Stimulated activated CD4-positive, alpha-beta T cell treated with anti-CD3 and anti-CD28 coated beads, Interleukin-15, amount 100 ng/mL, for 1 hour (primary cell): ENCODE measurements around the gene DDOST.

ENCODE experiments used
- DNase-seq, 2 donors: peaks; one replicate each; pipeline ENCODE4 v3.0.0-alpha.2; 2020; ENCODE audit warnings: low read depth in 1 of 2, low spot score in 1 of 2

Gene DDOST

DNA sequence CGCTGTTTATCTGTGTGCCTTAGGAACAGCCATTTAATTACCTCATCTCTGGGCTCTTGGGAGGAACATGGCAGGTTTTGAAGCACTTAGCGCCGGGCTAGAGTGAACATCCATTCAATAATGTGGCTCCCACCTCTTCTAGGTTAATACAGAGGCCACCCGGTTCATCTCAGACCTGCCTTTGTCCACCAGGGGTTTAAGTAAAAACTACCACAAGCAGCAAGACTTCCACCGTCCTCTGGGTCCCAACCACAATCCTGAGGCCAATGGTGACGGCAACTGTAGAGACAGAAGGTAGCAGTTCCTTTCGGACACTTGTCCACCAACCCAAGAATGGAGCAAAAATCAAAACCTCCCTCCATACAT lies 924 bp upstream of the DDOST start:
- no peak for DNase-seq

DNA sequence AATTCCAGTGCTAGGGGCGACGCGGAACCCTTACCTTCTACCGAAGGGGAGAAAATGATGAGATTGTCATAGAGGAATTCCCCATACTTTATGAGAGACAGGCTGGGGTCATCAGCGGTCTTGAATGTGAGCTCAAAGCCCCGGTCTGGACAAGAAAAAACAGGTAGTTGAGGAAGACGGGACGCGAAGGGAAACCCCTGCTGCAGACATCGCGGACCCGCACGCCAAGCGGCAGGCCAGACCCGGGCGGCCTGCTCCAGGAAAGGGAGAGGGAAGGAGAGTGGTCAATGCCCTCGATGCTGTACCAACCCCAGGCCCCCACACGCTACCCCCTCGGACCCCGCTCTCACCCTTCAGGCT lies 342 bp downstream of the DDOST start:
- DNase-seq: no peak

DNA sequence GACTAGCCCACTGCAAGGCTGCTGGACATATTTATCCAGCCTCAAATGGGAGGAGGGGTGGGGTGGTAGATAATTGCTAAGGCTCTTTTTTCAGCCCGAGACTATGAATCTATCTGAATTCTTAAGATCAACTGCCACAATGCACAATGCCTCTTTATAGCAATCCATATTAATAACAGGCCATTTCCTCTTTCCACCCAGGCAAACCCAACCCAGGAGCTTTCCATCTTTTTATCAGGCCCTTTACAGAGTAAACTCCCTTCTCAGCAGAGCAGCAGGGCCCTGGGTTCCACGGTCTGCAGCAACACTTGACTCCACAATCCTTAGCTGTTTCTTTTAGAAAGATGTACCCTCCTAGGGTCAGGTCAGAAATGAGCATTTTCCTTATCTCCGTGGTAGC lies 806 bp downstream of the DDOST start:
- no peak for DNase-seq

DNA sequence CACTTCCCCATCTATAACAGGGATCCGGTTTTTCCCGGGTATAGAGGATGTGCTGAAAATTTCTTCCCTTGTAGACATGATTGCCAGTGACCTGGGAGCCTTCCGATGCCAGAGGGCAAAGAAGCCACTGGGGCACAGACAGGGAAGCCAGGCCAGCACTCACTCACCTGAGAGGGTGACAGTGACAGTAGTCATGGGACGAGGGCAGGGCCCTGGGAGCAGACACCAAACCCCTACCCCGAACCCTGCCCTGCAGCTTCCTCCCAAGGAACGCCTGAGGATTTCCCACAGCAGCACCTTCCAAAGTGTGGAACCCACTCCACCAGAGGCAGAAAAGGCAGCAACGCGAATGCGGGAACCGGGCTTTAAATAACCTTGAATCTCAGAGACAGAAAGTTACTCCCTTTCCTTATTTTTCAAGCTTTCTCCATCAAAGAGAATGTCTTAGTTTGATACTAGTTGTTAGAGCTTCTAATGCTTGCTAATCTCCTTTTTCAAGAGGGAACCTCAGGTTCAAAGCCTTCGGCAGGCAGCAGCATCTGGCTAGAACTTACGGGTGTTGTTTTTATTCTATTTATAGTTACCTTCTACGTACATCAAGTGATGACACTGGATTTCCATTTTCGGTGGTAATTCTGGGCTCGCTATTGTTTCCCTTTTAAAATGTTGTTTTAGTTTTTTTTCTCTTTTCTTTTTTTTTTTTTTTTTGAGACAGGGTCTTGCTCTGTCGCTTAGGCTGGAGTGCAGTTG lies 2.8 kb downstream of the DDOST start:
- DNase-seq: no peak

DNA sequence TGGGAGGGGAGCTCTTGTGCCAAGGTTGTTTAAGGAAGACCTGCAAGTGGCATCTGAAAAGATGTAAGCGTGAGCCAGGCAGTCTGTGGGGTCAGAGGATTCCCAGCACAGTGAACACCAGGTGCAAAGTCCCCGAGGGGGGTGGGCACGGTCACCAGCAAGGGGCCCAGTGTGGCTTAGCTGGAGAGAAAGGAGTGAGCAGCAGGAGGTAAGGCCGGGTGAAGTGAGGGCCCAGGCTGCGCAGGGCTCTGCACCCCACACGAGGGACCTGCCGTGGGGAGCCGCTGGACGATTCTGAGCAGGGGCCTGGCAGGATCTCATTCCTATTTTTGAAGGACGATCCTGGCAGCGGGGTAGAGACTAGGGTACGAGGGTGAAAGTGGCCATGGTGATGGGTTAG lies 4.1 kb downstream of the DDOST start:
- no peak for DNase-seq

DNA sequence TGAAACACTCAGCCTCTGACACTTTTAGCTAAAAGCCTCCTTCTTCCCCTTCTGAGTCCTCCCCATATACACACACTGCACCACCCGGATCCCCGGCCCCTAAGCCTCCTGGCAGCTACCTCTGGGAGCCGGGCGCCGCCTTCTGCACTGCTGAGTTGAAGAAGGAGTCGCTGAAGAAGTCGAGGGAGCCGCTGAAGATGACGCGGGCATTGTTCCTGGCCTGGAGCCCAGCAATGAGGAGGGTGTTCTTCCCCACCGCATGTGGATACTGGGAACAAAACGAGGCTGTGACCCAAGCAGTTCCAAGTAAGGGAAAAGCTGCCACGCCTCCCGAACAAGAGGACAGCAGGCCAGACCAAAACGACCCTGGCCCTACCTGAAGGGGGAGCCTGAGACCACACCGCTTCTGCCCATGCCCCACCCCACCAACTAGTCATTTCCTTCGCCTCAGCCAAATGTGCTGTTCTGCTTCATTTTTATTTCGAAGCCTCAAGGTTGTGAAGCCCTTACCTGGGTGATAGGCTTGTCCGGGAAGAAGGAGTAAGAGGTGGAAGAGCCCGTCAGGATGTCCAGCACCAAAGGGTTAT lies 7.0 kb downstream of the DDOST start:
- no peak for DNase-seq

DNA sequence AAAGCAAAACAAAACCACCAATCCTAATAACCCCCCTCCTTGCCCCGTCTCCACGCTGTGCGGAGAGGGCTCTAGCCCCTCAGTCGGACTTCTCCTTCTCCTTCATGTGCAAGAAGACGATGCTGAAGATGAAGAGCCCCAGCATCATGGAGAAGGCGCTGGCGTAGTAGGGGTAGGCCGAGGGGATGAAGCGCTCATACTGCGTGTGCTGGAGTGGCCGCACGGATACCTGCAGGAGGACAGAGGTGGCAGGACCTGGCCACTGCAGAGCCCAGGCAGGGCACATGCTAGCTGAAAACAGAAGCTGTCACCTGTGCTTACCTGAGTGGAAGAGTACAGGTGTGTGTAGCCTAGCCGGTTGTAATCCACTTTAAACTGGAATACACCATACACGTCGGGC lies 8.9 kb downstream of the DDOST start:
- DNase-seq: no peak

DNA sequence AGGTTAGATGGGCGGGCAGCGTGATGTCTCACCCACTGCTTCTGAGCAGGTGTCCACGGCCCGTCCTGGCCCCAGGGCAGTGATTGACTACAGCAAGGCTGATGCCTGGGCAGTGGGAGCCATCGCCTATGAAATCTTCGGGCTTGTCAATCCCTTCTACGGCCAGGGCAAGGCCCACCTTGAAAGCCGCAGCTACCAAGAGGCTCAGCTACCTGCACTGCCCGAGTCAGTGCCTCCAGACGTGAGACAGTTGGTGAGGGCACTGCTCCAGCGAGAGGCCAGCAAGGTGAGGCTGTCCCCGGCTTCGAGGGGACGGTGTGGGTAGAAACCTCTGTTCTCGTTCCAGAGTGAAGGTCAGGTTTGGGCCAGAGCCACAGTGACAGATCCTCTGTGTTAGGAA lies 12.2 kb downstream of the DDOST start:
- no peak for DNase-seq

DNA sequence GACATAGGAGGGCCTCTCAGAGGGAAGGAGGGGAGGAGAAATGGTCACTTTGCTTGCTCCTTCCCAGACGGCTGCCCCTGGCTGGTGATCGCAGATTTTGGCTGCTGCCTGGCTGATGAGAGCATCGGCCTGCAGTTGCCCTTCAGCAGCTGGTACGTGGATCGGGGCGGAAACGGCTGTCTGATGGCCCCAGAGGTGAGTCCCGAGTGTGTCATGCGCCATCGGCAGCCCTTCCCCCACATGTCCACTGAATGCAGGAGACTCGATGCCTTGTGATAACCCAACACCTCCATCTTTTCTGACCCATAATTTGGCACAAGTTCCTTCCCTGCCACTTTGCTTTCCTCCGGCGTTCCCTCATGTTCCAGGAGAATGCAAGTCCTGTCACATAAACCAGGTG lies 12.7 kb downstream of the DDOST start:
- no peak for DNase-seq

DNA sequence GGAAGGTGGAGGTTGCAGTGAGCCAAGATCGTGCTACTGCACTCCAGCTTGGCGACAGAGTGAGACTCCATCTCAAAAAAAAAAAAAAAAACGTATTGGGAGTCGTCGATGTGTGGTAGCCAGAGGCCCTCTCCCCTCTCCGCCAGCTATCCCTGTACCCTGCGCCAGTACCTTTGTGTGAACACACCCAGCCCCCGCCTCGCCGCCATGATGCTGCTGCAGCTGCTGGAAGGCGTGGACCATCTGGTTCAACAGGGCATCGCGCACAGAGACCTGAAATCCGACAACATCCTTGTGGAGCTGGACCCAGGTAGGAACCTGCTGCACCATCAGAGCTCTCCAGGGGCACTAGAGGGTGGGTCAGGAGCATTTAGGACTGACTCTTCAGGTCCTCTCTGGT lies 15.8 kb downstream of the DDOST start:
- no peak for DNase-seq

DNA sequence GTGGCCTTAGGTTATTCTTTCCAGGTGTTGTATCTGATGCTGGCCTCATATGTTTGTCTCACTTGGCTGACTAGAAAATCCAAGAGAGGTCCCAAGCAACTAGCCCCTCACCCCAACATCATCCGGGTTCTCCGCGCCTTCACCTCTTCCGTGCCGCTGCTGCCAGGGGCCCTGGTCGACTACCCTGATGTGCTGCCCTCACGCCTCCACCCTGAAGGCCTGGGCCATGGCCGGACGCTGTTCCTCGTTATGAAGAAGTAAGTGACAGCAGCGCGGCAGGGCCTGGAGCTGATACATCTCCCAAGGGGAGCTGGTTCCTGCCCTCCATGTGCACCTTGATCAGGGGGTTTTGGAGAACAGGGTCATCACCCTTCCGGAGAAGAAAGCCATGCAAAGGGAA lies 16.8 kb downstream of the DDOST start:
- no peak for DNase-seq

DNA sequence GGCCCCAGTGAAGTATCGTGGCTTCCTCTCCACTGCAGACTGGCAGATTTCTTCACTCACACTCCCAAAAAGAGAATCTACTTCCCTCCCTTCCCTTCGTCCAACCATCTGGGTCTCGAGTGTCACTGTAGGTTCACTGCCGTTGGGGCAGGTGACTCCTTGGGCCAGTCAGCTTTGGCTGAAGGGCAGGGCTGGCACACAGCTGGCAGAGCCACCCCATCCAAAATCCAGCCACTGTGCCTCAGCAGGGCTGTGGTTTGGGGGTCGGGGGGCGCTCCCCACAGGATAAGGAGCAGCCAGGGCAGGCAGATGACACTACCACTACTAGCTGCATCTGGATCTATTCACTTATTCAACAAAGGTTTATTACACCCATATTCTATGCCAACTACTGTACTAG lies 18.1 kb downstream of the DDOST start:
- no peak for DNase-seq

DNA sequence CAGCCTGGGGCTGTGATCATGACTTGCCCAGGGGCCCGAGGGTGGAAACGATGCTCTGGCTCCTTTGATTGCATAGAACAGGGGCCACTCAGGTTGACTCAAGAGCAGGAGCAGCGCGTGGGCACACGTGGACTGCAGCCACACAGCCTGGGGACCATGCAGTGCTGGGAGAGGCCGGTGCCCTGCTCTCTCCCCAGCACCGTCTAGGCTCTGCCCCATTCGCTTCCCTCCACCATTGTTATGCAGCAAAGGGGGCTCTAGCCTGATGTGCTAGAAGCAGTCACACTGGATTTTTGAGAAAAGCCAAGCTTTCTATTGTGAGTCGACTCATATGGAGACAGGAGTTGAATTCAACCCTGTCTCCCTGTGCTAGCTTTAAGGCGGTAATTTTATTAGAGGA lies 19.2 kb downstream of the DDOST start:
- no peak for DNase-seq

DNA sequence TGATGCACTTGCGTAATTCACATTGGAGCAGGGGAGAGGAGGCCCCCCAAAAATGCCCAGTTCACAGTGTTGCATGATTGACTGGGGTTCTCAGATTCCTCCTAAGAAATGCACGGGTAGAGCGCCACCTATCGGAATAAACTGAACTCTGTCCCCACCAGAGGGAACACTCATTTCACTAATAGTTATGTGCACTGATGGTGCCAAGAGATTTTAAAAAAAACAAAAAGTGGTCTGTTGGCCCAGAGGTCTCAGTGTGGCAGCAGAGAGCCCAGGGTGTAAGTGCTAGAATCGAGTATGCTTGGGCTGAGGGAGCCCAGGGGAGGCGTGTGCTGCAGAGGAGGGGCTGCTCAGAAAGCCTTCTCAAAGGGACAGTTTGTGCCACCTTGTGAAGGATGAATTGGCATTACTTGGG lies 21.0 kb downstream of the DDOST start:
- peak; percentile 12 to 20 for DNase-seq

DNA sequence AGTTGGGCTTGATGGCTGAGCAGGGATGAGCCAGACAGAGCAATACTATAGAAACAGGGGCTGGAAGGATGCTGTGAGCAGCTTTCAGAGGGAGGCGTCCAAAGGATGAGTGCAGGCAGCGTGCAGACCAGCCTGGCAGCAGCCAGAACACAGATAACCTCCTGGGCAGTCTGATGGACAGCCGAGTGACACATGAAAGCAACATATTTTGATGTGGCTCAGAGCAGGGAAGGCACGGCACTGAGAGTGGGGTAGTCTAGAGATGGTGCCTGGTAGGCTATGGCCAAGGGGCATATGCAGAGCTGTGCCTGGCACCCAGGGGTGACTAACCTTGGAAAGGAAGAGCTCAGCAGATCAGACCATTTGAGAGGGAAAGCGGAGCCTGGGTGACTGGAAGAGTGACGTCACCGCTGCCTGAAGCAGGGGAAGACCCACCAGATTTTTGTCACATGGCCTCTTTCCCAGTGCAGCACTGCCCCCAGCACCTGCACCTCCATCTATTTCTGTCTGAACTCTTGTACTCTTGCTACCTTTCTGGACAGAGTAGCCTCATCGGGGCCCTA lies 24.3 kb downstream of the DDOST start:
- DNase-seq: no peak

DNA sequence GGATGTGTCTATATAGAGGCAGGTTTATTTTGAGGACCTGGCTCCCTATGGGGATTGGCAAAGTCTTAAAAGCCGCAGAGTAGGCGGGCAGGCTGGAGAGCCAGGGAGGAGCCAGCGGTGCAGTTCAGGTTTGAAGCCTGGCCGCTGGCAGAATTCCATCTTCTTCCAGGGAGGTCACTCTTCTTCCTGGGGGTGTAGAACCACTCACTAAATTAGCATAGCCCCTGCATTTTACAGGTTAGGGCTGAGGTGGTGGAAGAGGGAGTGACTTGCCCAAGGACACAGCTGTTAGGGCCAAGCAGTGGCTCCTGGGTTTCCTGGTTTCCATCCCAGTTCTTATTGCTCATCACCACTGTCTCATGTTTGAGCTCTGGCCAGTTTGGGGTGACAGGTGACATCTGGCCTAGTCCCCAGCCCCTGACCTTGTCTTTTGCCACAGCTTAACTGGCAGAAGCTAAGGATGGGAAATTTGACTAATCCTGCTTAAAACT lies 26.5 kb downstream of the DDOST start:
- DNase-seq: no peak

DNA sequence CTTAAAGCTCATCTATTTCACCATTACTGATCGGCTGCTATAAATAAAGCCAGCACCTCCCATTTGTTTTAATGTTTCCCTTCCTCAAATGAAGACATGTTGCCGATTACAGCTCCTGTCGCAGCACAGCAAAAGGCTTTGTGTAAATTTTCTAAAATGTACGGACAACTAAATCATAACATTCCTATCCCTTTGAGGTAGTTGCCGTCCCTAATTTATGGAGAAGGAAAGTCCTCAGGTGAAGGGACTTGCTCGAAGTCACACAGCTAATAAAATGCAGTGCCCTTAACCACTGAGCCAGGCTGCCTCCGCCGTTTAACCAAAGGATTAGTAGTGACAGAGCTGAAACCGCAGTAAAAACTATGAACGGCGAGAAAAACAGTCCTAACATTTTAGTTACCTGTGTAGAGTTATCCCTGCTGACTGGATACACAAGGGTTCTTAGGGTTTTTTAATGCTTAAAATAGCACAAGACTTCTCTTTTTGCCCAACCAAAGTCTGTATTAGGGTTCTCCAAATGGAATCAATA lies 27.0 kb downstream of the DDOST start:
- DNase-seq: no peak

DNA sequence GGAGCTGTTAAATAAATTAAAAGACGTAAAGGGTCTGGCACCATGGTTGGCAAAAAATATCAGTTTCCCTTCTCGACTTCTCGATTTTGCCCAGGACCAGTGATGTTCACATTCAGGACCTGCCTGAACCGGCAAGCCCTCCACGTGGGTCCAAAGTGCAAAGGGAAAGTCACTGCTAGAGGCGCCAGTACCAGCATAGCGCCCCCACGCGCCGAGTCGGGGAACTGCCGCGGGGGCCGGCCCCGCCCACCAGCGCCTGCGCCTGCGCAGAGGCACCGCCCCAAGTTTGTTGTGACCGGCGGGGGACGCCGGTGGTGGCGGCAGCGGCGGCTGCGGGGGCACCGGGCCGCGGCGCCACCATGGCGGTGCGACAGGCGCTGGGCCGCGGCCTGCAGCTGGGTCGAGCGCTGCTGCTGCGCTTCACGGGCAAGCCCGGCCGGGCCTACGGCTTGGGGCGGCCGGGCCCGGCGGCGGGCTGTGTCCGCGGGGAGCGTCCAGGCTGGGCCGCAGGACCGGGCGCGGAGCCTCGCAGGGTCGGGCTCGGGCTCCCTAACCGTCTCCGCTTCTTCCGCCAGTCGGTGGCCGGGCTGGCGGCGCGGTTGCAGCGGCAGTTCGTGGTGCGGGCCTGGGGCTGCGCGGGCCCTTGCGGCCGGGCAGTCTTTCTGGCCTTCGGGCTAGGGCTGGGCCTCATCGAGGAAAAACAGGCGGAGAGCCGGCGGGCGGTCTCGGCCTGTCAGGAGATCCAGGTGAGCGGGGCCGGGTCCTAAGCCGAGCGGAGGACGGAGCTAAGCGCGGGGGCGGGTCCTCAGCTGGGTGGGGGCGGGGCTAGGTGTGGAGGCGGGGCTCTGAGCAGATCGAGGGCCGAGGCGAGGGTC lies 27.7 kb downstream of the DDOST start, which contains the start of gene PINK1:
Gene PINK1, plus strand, starts transcription at position 269 of the 875 bp plus-strand sequence. Its CDS starts 91 bp downstream, at position 360.
- DNase-seq: peak; percentile 82 to 84

DNA sequence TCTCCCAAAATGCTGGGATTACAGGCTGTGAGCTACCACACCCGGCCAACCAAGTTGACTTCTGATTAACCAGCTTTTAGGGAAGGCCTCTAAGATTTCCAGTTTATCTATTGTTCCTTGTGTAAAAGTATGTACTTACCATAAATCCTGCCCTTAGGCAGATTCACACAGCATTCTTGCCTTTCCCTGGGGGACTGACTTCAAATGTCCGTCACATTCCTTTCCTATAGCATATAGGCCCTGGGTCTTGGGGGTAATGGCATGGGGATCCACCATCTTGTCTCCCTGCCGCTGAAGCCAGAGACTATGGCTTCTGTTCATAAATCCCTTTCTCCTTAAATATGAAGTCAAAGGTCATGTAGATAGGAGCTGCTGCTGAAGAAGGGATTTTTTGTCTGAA lies 28.8 kb downstream of the DDOST start:
- no peak for DNase-seq

DNA sequence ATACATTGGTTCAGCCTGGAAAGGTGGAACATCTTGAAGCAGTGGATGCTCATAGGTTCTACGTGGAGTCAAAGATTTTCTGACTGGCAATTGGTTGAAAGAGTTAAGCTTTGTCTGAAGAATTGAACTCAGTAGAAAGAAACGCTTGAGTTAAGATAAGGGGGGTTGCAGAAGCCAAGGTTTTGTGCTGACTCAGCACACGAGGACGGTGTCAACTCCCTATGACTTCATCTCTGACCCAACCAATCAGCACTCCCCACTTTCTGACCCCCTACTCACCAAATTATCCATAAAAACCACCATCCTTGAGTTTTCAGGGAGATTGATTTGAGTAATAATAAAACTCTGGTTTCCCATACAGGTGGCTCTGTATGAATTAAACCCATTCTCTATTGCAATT lies 30.4 kb downstream of the DDOST start:
- DNase-seq: no peak

DNA sequence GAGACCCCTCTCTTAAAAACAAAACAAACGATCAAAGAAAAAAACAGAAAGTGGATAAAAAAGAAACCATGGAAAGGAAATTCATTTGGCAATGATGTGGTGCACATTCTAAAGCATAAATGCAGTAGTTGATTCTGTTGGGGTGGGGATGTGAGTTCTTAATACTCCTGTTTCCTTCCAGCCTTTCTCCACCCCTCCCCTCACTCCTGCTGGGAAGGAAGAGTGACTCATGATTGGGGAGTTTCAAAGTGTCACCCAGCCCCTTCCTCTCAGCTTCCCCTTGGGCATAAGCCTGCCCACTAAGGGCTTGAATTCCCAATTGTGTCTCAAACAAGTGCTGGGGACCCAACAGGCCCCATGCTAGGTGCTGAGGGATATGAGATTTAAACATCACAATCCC lies 34.6 kb downstream of the DDOST start:
- DNase-seq: no peak

DNA sequence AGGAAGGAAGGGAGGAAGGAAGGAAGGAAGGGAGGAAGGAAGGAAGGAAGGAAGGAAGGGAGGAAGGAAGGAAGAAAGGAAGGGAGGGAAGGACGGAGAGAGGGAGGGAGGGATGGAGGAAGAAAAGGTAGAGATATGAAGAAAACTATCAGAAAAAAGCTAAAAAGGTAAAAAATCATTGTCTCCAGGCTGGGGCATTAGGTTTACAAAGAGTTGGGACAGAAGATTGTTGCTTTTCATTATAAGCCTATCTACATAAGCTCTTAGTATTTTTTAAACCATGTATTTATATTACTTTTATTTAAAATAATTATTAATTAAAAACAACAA lies 35.1 kb downstream of the DDOST start:
- no peak for DNase-seq
